Measurements from ENCODE around the gene ARHGEF12. TPM values are rescaled to one million over a fixed set of nuclear protein-coding genes. Genes with fewer than 3 reads are reported as not detected.

The ARHGEF12 gene
- total and polyA plus RNA-seq, 4 experiments from 2014 or later, result 0.80 to 5.0 (median 3.8) TPM

- Histone ChIP-seq H3K27me3 (ENCODE audit: insufficient read depth, low read length) (no peaks in the 10 kb centered on the region), H3K4me3 (ENCODE audit: low read length in 2 of 2) (no peak overlapping the region), H3K27ac (ENCODE audit: low read depth, low read length) (no peak overlapping the region), H3K36me3 (ENCODE audit: insufficient read depth, low read length) (no peaks in the 10 kb centered on the region), H3K9me3 (ENCODE audit: control insufficient read depth in 1 of 2, low read length in 2 of 2) (no peaks in the 10 kb centered on the region), H3K4me1 (ENCODE audit: insufficient read depth, low read length) (no peaks in the 10 kb centered on the region)
- Mint-ChIP-seq H3K4me3 (no peak overlapping the region), H3K36me3 (peaks cover 12 to 33% of the 10 kb centered on the region in 2 donors), H3K9me3 (no peaks in the 10 kb centered on the region), H3K4me1 (no peaks in the 10 kb centered on the region), H3K27me3 (no peaks in the 10 kb centered on the region), H3K27ac (no peak overlapping the region)
- intact Hi-C loops (cut with micrococcal nuclease), result no loop called here
- ChIA-PET CTCF (ENCODE audit: partially characterized antibody) (no interaction called here), POLR2A (ENCODE audit: partially characterized antibody) (no interaction called here)
- DNase-seq, result no peak
These were observed 131.4 kb downstream of the ARHGEF12 start for GRCh38 chr11:120467627-120468026.

GRCh38 chr11:120471131-120471530, 134.9 kb downstream of the ARHGEF12 start:
- Mint-ChIP-seq H3K4me1 (no peaks in the 10 kb centered on the region), H3K9me3 (no peaks in the 10 kb centered on the region), H3K27ac (no peak overlapping the region), H3K36me3 (peaks cover 9 to 24% of the 10 kb centered on the region in 2 donors), H3K27me3 (no peaks in the 10 kb centered on the region), H3K4me3 (no peak overlapping the region)
- no peaks in the 10 kb centered on the region for H3K36me3 ChIP-seq (ENCODE audit: insufficient read depth, low read length)
- POLR2A ChIA-PET (ENCODE audit: partially characterized antibody), result no interaction called here
- CTCF ChIA-PET (ENCODE audit: partially characterized antibody), result interaction anchor here (0.8 kb wide), 1 partner anchor 168 kb away, joined by 3 read pairs; no protein-coding TSS in a partner anchor
- no peaks in the 10 kb centered on the region for H3K9me3 ChIP-seq (ENCODE audit: control insufficient read depth in 1 of 2, low read length in 2 of 2)
- no peak for DNase-seq
- H3K27ac ChIP-seq (ENCODE audit: low read depth, low read length), result no peak overlapping the region
- H3K27me3 ChIP-seq (ENCODE audit: insufficient read depth, low read length), result no peaks in the 10 kb centered on the region
- no peaks in the 10 kb centered on the region for H3K4me1 ChIP-seq (ENCODE audit: insufficient read depth, low read length)
- intact Hi-C loops (cut with micrococcal nuclease), result no loop called here
- no peak overlapping the region for H3K4me3 ChIP-seq (ENCODE audit: low read length in 2 of 2)

DNA sequence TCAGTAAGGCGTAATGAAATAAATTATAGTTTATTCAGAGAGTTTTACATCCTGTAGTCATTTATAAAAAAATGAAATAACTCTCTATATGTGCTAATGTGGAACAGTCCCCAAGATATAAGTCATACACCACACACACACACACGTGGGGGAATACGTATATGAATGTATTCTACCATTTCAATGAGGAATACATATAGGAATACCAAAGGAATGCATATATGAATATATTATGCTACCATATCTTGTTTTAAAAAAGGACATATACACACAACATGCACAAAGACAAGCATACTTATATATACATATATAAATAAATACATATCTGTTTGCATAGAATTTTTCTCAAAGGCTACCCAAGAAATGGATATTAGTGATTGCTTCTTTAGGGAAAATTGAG, 135.8 kb downstream of the ARHGEF12 start:
- ChIA-PET CTCF (ENCODE audit: partially characterized antibody) (no interaction called here), POLR2A (ENCODE audit: partially characterized antibody) (no interaction called here)
- Histone ChIP-seq H3K9me3 (ENCODE audit: control insufficient read depth in 1 of 2, low read length in 2 of 2) (no peaks in the 10 kb centered on the region), H3K4me3 (ENCODE audit: low read length in 2 of 2) (no peak overlapping the region), H3K36me3 (ENCODE audit: insufficient read depth, low read length) (no peaks in the 10 kb centered on the region), H3K27me3 (ENCODE audit: insufficient read depth, low read length) (no peaks in the 10 kb centered on the region), H3K27ac (ENCODE audit: low read depth, low read length) (no peak overlapping the region), H3K4me1 (ENCODE audit: insufficient read depth, low read length) (no peaks in the 10 kb centered on the region)
- Mint-ChIP-seq H3K36me3 (peaks cover 12 to 23% of the 10 kb centered on the region in 2 donors), H3K27ac (no peak overlapping the region), H3K4me1 (no peaks in the 10 kb centered on the region), H3K27me3 (no peaks in the 10 kb centered on the region), H3K4me3 (no peak overlapping the region), H3K9me3 (no peaks in the 10 kb centered on the region)
- intact Hi-C loops (cut with micrococcal nuclease), result no loop called here
- DNase-seq, result no peak

DNA sequence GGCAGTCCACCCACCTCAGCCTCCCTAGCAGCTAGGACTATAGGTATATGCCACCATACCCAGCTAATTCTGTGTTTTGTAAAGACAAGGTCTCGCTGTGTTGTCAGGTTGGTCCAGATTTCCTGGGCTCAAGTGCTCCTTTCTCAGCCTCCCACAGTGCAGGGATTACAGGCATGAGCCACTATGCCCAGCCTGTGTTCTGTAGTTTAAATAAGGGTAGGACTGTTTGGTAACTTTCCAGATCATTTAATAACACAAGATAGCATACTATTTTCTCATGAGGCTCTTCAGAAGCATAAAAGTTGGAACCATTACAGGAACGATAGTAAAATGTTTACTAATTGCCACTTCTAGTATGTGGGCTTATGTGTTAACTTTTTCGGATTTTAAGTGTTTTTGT, 137.3 kb downstream of the ARHGEF12 start:
- Mint-ChIP-seq H3K27me3 (no peaks in the 10 kb centered on the region), H3K9me3 (no peaks in the 10 kb centered on the region), H3K36me3 (peaks cover 13 to 25% of the 10 kb centered on the region in 2 donors), H3K27ac (no peak overlapping the region), H3K4me1 (no peaks in the 10 kb centered on the region), H3K4me3 (no peak overlapping the region)
- no peak overlapping the region for H3K4me3 ChIP-seq (ENCODE audit: low read length in 2 of 2)
- ChIA-PET POLR2A (ENCODE audit: partially characterized antibody) (no interaction called here), CTCF (ENCODE audit: partially characterized antibody) (no interaction called here)
- no peaks in the 10 kb centered on the region for H3K27me3 ChIP-seq (ENCODE audit: insufficient read depth, low read length)
- no peak overlapping the region for H3K27ac ChIP-seq (ENCODE audit: low read depth, low read length)
- no peaks in the 10 kb centered on the region for H3K36me3 ChIP-seq (ENCODE audit: insufficient read depth, low read length)
- DNase-seq, result no peak
- intact Hi-C loops (cut with micrococcal nuclease), result no loop called here
- H3K4me1 ChIP-seq (ENCODE audit: insufficient read depth, low read length), result no peaks in the 10 kb centered on the region
- no peaks in the 10 kb centered on the region for H3K9me3 ChIP-seq (ENCODE audit: control insufficient read depth in 1 of 2, low read length in 2 of 2)

DNA sequence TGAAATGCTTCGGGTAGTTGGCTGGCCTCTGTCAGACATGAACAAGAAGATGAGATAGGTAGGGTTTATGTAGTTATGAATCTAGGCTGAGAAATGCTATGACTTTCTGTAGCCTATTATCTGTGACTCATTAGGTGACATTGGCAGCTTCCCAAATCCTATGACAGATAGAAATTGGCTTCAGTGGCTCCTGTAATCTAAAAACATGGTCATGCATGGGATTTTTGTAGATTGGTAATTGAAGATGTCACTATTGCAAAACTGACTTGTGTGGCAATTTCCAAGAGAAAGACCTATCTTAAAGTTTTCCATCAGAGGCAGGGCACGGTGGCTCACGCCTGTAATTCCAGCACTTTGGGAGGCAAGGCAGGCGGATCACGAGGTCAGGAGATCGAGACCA, 145.9 kb downstream of the ARHGEF12 start:
- Histone ChIP-seq H3K27me3 (ENCODE audit: insufficient read depth, low read length) (no peaks in the 10 kb centered on the region), H3K9me3 (ENCODE audit: control insufficient read depth in 1 of 2, low read length in 2 of 2) (no peaks in the 10 kb centered on the region), H3K4me1 (ENCODE audit: insufficient read depth, low read length) (no peaks in the 10 kb centered on the region), H3K27ac (ENCODE audit: low read depth, low read length) (no peak overlapping the region), H3K4me3 (ENCODE audit: low read length in 2 of 2) (no peak overlapping the region), H3K36me3 (ENCODE audit: insufficient read depth, low read length) (peaks cover 7% of the 10 kb centered on the region)
- no peak overlapping the region for H3K27ac Mint-ChIP-seq
- no peaks in the 10 kb centered on the region for H3K9me3 Mint-ChIP-seq
- no peak for DNase-seq
- no peaks in the 10 kb centered on the region for H3K27me3 Mint-ChIP-seq
- H3K4me3 Mint-ChIP-seq, result no peak overlapping the region
- H3K36me3 Mint-ChIP-seq, result peaks cover 25 to 32% of the 10 kb centered on the region in 2 donors
- peaks cover 0 to 2% (median 0%) of the 10 kb centered on the region in 4 donors for H3K4me1 Mint-ChIP-seq
- CTCF ChIA-PET (ENCODE audit: partially characterized antibody), result no interaction called here
- intact Hi-C loops (cut with micrococcal nuclease), result no loop called here
- POLR2A ChIA-PET (ENCODE audit: partially characterized antibody), result no interaction called here

DNA sequence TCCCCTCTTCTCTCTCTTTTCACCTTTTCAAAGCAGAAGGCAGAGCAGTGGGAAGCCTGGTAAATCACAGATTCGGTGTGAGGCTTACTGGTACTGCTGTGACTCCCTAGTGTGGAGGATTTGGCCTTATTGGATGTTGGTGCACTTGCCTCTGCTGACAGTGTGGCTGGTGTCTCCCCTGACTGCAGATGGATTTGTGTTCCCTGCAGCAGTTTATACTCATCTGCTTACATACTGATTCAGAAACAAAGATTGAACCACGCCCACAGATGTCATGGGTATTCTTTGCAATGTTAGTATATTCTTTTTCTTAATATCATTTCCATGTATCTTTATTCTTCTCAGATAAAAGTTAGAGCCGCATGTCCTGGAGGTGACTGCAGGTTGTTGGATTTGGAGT, 148.5 kb downstream of the ARHGEF12 start:
- Histone ChIP-seq H3K27ac (ENCODE audit: low read depth, low read length) (no peak overlapping the region), H3K27me3 (ENCODE audit: insufficient read depth, low read length) (no peaks in the 10 kb centered on the region), H3K4me1 (ENCODE audit: insufficient read depth, low read length) (no peaks in the 10 kb centered on the region), H3K4me3 (ENCODE audit: low read length in 2 of 2) (no peak overlapping the region), H3K36me3 (ENCODE audit: insufficient read depth, low read length) (peaks cover 7% of the 10 kb centered on the region), H3K9me3 (ENCODE audit: control insufficient read depth in 1 of 2, low read length in 2 of 2) (no peaks in the 10 kb centered on the region)
- H3K9me3 Mint-ChIP-seq, result no peaks in the 10 kb centered on the region
- H3K27ac Mint-ChIP-seq, result no peak overlapping the region
- DNase-seq, result no peak
- ChIA-PET POLR2A (ENCODE audit: partially characterized antibody) (no interaction called here), CTCF (ENCODE audit: partially characterized antibody) (no interaction called here)
- H3K36me3 Mint-ChIP-seq, result peaks cover 17 to 21% of the 10 kb centered on the region in 2 donors
- no peaks in the 10 kb centered on the region for H3K27me3 Mint-ChIP-seq
- H3K4me3 Mint-ChIP-seq, result no peak overlapping the region
- intact Hi-C loops (cut with micrococcal nuclease), result no loop called here
- no peaks in the 10 kb centered on the region for H3K4me1 Mint-ChIP-seq

GRCh38 chr11:120486138-120486537, 149.9 kb downstream of the ARHGEF12 start:
- Mint-ChIP-seq H3K4me1 (no peaks in the 10 kb centered on the region), H3K9me3 (no peaks in the 10 kb centered on the region), H3K27ac (no peak overlapping the region), H3K4me3 (no peak overlapping the region), H3K27me3 (no peaks in the 10 kb centered on the region), H3K36me3 (peaks cover 11 to 12% of the 10 kb centered on the region in 2 donors)
- no peaks in the 10 kb centered on the region for H3K9me3 ChIP-seq (ENCODE audit: control insufficient read depth in 1 of 2, low read length in 2 of 2)
- ChIA-PET CTCF (ENCODE audit: partially characterized antibody) (interaction anchor here (0.6 kb wide), 1 partner anchor 441 kb away, joined by 3 read pairs; no protein-coding TSS in a partner anchor), POLR2A (ENCODE audit: partially characterized antibody) (no interaction called here)
- H3K27me3 ChIP-seq (ENCODE audit: insufficient read depth, low read length), result no peaks in the 10 kb centered on the region
- DNase-seq, result no peak
- intact Hi-C loops (cut with micrococcal nuclease), result no loop called here
- H3K4me3 ChIP-seq (ENCODE audit: low read length in 2 of 2), result no peak overlapping the region
- H3K4me1 ChIP-seq (ENCODE audit: insufficient read depth, low read length), result no peaks in the 10 kb centered on the region
- H3K36me3 ChIP-seq (ENCODE audit: insufficient read depth, low read length), result no peaks in the 10 kb centered on the region
- H3K27ac ChIP-seq (ENCODE audit: low read depth, low read length), result no peak overlapping the region

DNA sequence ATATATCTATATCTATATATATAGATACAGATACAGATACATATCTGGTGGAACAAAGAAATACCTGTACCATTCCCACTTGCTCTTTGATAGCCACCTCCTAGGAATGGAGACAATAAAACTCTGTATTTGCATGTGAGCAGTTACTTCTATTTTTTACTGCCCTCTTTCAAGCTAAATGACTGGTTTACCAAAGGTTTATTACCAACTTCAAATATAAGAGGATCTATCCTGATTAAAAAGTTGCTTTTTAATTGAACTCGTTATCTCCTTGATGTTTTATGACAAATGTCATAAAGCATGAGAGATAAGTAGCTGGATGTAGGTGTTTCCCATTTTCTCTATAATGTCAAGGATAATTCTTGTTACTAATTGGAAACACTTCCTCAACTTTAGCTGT, 153.6 kb downstream of the ARHGEF12 start:
- Histone ChIP-seq H3K36me3 (ENCODE audit: insufficient read depth, low read length) (no peaks in the 10 kb centered on the region), H3K4me3 (ENCODE audit: low read length in 2 of 2) (no peak overlapping the region), H3K4me1 (ENCODE audit: insufficient read depth, low read length) (no peaks in the 10 kb centered on the region), H3K27ac (ENCODE audit: low read depth, low read length) (no peak overlapping the region), H3K27me3 (ENCODE audit: insufficient read depth, low read length) (no peaks in the 10 kb centered on the region), H3K9me3 (ENCODE audit: control insufficient read depth in 1 of 2, low read length in 2 of 2) (no peaks in the 10 kb centered on the region)
- Mint-ChIP-seq H3K27ac (no peak overlapping the region), H3K36me3 (peaks cover 2 to 4% of the 10 kb centered on the region in 2 donors), H3K4me1 (no peaks in the 10 kb centered on the region), H3K4me3 (no peak overlapping the region), H3K9me3 (no peaks in the 10 kb centered on the region), H3K27me3 (peaks cover 0 to 4% of the 10 kb centered on the region in 2 donors)
- ChIA-PET POLR2A (ENCODE audit: partially characterized antibody) (no interaction called here), CTCF (ENCODE audit: partially characterized antibody) (no interaction called here)
- intact Hi-C loops (cut with micrococcal nuclease), result no loop called here
- no peak for DNase-seq

Measured in CD4-positive, alpha-beta memory T cell (primary cell).